GM12872 (cell line): ENCODE results near the gene ETV3.

ENCODE experiments used
- CTCF ChIP-seq: IDR thresholded peaks from 3 replicates; pipeline ENCODE4 v1.5.1; 2011; ENCODE audit warnings: low read depth, mild to moderate bottlenecking, low read length, moderate library complexity; ENCODE audit not compliant: insufficient read depth

The ETV3 gene

GRCh38 chr1:157091668-157092273, 46.4 kb downstream of the ETV3 start:
- TF ChIP-seq CTCF = no peak

DNA sequence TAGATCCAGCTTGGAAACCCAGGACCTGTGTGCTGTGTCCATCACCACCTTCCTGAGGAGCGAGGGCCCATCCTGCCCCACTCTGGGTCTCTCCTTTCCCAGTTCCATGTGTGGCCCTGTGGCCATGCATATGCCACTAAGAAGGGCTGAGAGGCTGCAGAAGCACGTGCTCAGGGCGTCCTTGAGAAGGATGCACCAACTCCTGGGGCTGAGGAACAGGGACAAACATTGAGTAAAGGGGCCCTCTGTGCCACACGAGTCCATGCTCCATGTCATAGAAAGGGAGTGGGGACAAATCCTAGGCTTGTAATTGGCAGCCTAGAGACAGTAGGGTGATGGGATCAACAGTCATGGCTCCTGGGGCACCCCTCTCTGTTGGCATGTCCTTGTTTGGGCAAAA, 47.0 kb downstream of the ETV3 start:
- no peak for TF ChIP-seq CTCF

DNA sequence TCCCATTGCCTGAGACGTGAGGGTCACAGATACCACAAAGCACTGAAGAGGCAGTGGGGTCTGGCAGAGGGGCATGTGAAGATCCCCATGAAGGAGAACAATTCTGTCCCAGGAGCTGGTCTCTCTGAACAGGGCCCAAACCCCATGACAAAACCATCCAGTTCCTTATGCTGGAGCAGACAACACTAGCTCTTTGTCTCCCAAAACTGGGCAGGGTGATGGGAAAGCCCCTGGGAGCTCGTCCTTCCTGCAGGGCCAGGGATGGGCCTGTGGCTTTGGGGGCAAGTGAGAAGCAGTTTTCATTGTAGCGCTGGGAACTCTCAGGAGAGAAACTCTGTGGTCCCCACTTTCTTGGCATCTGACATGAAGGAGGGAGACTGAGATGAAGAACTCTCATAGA, 47.4 kb downstream of the ETV3 start:
- no peak for TF ChIP-seq CTCF

GRCh38 chr1:157090196-157090647, 48.0 kb downstream of the ETV3 start:
- TF ChIP-seq CTCF = peak; percentile 94

- no peak for TF ChIP-seq CTCF
Observed at GRCh38 chr1:157089789-157090188, 48.4 kb downstream of the ETV3 start.

GRCh38 chr1:157088607-157089006, 49.6 kb downstream of the ETV3 start:
- TF ChIP-seq CTCF = no peak

- no peak for TF ChIP-seq CTCF
Observed at GRCh38 chr1:157087030-157087429, 51.2 kb downstream of the ETV3 start.

DNA sequence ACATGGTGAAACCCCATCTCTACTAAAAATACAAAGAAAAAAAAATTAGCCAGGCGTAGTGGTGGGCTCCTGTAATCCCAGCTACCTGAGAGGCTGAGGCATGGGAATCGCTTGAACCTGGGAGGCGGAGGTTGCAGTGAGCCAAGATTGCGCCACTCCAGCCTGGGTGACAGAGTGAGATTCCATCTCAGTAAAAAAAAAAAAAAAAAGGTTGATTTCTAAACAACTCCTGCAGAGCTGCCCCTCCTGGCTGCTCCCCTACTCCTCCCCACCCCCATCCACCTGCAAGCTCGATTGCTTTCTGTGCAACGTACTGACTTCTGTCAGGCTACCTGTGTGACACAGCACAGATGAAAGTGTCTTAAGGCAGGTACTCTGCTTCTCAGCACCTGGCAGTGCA, 51.9 kb downstream of the ETV3 start:
- TF ChIP-seq CTCF = no peak
